ENCODE data around the gene YDJC.

DNA sequence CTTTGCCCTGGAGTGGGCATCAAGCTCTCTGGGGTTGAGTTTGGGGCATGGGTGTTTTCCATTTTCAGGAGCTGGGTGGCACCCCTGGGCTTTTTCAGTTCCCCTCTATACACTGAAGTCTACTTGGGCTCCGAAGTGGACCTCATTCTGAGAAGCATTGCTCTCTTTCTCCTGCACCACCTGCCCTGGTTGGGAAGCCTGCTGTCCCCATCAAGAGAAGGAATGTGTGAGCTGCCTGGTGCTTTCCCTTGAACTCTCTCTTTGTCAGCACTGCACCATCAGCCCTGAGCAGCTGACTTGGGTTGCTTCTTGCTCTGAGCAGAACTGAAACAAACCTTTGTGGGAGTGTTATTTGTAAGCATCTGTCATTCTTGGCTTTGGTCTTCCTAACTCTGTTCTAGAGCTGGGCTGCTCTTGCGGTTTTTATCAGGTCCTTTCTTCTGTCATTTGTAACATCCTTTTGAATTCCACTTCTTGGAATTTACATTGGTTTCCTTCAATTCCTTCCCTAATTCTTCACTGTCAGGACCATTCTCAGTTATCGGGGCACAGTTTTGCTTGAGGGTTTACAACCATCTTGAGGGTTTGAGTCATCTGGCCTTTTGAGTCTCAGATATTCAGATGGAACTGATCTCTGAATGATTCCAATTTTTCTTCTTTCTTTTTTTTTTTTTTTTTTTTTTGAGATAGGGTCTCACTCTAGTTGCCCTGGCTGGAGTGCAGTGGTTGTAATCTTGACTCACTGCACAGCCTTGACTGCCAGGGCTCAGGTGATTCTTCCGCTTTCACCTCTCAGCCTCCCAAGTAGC is 41.8 kb downstream of the YDJC start:
- TF ChIP-seq, protein P1, sequence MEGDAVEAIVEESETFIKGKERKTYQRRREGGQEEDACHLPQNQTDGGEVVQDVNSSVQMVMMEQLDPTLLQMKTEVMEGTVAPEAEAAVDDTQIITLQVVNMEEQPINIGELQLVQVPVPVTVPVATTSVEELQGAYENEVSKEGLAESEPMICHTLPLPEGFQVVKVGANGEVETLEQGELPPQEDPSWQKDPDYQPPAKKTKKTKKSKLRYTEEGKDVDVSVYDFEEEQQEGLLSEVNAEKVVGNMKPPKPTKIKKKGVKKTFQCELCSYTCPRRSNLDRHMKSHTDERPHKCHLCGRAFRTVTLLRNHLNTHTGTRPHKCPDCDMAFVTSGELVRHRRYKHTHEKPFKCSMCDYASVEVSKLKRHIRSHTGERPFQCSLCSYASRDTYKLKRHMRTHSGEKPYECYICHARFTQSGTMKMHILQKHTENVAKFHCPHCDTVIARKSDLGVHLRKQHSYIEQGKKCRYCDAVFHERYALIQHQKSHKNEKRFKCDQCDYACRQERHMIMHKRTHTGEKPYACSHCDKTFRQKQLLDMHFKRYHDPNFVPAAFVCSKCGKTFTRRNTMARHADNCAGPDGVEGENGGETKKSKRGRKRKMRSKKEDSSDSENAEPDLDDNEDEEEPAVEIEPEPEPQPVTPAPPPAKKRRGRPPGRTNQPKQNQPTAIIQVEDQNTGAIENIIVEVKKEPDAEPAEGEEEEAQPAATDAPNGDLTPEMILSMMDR (IDR thresholded peaks at IDR 0.05), result no peak
- no peak for TF ChIP-seq POLR2A (IDR thresholded peaks at IDR 0.05)

Measured in thyroid gland (tissue), 4 donors.